Adrenal gland (tissue), 5 donors: Measurements from ENCODE around the gene CAV2.

Experiments used
- CTCF ChIP-seq, 6 experiments: fragments of 450-650 bp in 4 of 6; fragments of 200-600 bp in 2 of 6; sonication (generic) in 1 of 6; IDR thresholded peaks; 1 replicate in 5 of 6; 2 replicates in 1 of 6; pipeline versions ENCODE4 v1.5.1 to v1.8.0; 2016 to 2021; ENCODE audit warnings: antibody characterized with exemption in 6 of 6, mild to moderate bottlenecking in 2 of 6, moderate library complexity in 1 of 6
- POLR2A ChIP-seq, 2 donors: fragments of 450-650 bp; IDR thresholded peaks; one replicate each; pipeline ENCODE4 v1.6.1; 2017; ENCODE audit warnings: antibody characterized with exemption in 2 of 2, mild to moderate bottlenecking in 2 of 2, moderate library complexity in 1 of 2
- donor health status: DM: no; HTN: no; CAD: no.

GRCh38 chr7:116527521-116527920 lies 28.0 kb downstream of the CAV2 start:
- TF ChIP-seq CTCF (IDR thresholded peaks at IDR 0.05) (no peak), POLR2A (IDR thresholded peaks at IDR 0.05) (no peak)
